Naive thymus-derived CD8-positive, alpha-beta T cell (primary cell): ENCODE data around the gene COL25A1. TPM values are rescaled to one million over a fixed set of nuclear protein-coding genes. Genes with fewer than 3 reads are reported as not detected.

Experiments used
- ATAC-seq, 2 donors: fragments of 150-1000 bp; cut with Tn5 transposase in 1 of 2; sonication (Bioruptor Pico), chemical (Tn5 transposase) in 1 of 2; 1 replicate in 1 of 2; 2 replicates in 1 of 2; pipeline ENCODE4 v1.10.0; 2021; ENCODE audit warnings: mild to moderate bottlenecking in 2 of 2, moderate library complexity in 2 of 2
- POLR2A ChIA-PET: fragments of 350-600 bp; sonication (Branson Sonifier 250); formaldehyde crosslinking; loops from one replicate; lab custom pipeline; 2021; ENCODE audit warnings: antibody characterized with exemption; lab: Charles Lee
- DNase-seq, 10 donors: peaks; one replicate each; pipeline versions ENCODE4 v3.0.0 to v3.0.0-alpha.2; 2020 to 2022
- H3K27ac Mint-ChIP-seq, 10 donors: one replicate each; pipeline ENCODE4 v1.8.0; 2020 to 2022; ENCODE audit warnings: mild to moderate bottlenecking in 10 of 10, mixed read lengths in 10 of 10, moderate library complexity in 4 of 10, inconsistent platforms in 1 of 10
- H3K27me3 Mint-ChIP-seq, 5 donors: one replicate each; pipeline ENCODE4 v1.8.0; 2021 to 2022; ENCODE audit warnings: mixed read lengths in 5 of 5
- H3K36me3 Mint-ChIP-seq, 3 donors: one replicate each; pipeline ENCODE4 v1.8.0; 2020 to 2022; ENCODE audit warnings: mixed read lengths in 3 of 3, mild to moderate bottlenecking in 2 of 3, inconsistent platforms in 1 of 3
- H3K4me1 Mint-ChIP-seq, 4 donors: one replicate each; pipeline ENCODE4 v1.8.0; 2021 to 2022; ENCODE audit warnings: mixed read lengths in 4 of 4
- H3K4me3 Mint-ChIP-seq, 10 donors: one replicate each; pipeline ENCODE4 v1.8.0; 2020 to 2022; ENCODE audit warnings: mild to moderate bottlenecking in 10 of 10, mixed read lengths in 10 of 10, moderate library complexity in 6 of 10, inconsistent platforms in 1 of 10
- H3K9me3 Mint-ChIP-seq, 9 donors: one replicate each; pipeline ENCODE4 v1.8.0; 2020 to 2022; ENCODE audit warnings: mixed read lengths in 9 of 9, mild to moderate bottlenecking in 3 of 9, inconsistent platforms in 1 of 9, moderate library complexity in 1 of 9
- polyA plus RNA-seq, 3 donors: library from polyadenylated mRNA; unstranded; fragments of 300-500 nt; fragmentation: Illumina TruSeq; gene quantifications; one replicate each; pipeline ENCODE4 v1.2.3, GENCODE V29; 2021
- total RNA-seq, 8 experiments: library from RNA in 2 of 8; stranded (reverse) in 2 of 8; gene quantifications; one replicate each; pipeline ENCODE4 v1.2.3 and lab custom pipeline; 2021 to 2026

The COL25A1 gene
- total and polyA plus RNA-seq, 5 experiments from 2014 or later = 0.10 to 1.2 TPM; not detected in 3

- POLR2A ChIA-PET = no interaction called here
These were observed 95.8 kb downstream of the COL25A1 start for GRCh38 chr4:109206620-109207019.

GRCh38 chr4:109205186-109205585 lies 97.3 kb downstream of the COL25A1 start:
- Mint-ChIP-seq H3K27me3 (peaks cover 3 to 17% (median 7%) of the 10 kb centered on the region in 5 donors), H3K27ac (no peak overlapping the region)
- POLR2A ChIA-PET = no interaction called here

More at GRCh38 chr4:109206620-109207019, 95.8 kb downstream of the COL25A1 start:
- DNase-seq (no peak), ATAC-seq (no peak)
- Mint-ChIP-seq H3K27me3 (peaks cover 0 to 8% (median 7%) of the 10 kb centered on the region in 5 donors), H3K9me3 (no peaks in the 10 kb centered on the region), H3K27ac (no peak overlapping the region), H3K36me3 (no peaks in the 10 kb centered on the region), H3K4me1 (no peaks in the 10 kb centered on the region), H3K4me3 (no peak overlapping the region)

GRCh38 chr4:109199585-109199984 lies 102.9 kb downstream of the COL25A1 start:
- no peaks in the 10 kb centered on the region for H3K4me1 Mint-ChIP-seq
- POLR2A ChIA-PET = no interaction called here
- ATAC-seq (no peak), DNase-seq (no peak)
- H3K4me3 Mint-ChIP-seq = no peak overlapping the region
- H3K36me3 Mint-ChIP-seq = no peaks in the 10 kb centered on the region
- H3K9me3 Mint-ChIP-seq = no peaks in the 10 kb centered on the region
- H3K27ac Mint-ChIP-seq = no peak overlapping the region
- peaks cover 3 to 19% (median 5%) of the 10 kb centered on the region in 5 donors for H3K27me3 Mint-ChIP-seq

More at GRCh38 chr4:109205186-109205585, 97.3 kb downstream of the COL25A1 start:
- H3K9me3 Mint-ChIP-seq = no peaks in the 10 kb centered on the region
- no peak overlapping the region for H3K4me3 Mint-ChIP-seq
- no peak for ATAC-seq
- no peak for DNase-seq
- H3K4me1 Mint-ChIP-seq = no peaks in the 10 kb centered on the region
- H3K36me3 Mint-ChIP-seq = no peaks in the 10 kb centered on the region

- Mint-ChIP-seq H3K9me3 (no peaks in the 10 kb centered on the region), H3K36me3 (no peaks in the 10 kb centered on the region), H3K4me1 (no peaks in the 10 kb centered on the region), H3K27me3 (peaks cover under 1 to 14% (median 2%) of the 10 kb centered on the region in 5 donors), H3K27ac (no peak overlapping the region), H3K4me3 (no peak overlapping the region)
- ATAC-seq (no peak), DNase-seq (no peak)
- POLR2A ChIA-PET = no interaction called here
These were observed 106.8 kb downstream of the COL25A1 start for GRCh38 chr4:109195646-109196045.

DNA sequence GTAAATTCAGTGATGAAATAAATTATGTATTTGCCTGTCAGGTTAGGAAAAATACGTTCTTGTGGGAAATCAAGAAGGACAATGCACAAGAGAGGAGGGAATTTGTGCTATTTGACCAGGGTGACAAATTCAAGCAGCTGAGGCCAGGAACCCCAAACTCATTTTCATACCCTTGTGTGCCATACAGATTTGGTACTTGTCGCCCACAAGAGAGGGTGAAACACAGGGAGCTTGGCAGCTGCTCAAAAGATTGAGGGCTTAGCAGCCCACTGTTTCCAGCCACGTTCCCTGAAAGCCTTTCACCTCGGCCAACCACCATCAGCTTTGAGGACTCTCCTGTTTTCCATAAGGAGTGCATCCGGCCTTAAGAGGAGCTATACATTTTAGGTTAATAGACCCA lies 111.2 kb downstream of the COL25A1 start:
- Mint-ChIP-seq H3K36me3 (no peaks in the 10 kb centered on the region), H3K27ac (no peak overlapping the region), H3K27me3 (peaks cover 0 to 14% (median 2%) of the 10 kb centered on the region in 5 donors), H3K9me3 (no peaks in the 10 kb centered on the region), H3K4me3 (no peak overlapping the region), H3K4me1 (no peaks in the 10 kb centered on the region)
- ATAC-seq = no peak
- POLR2A ChIA-PET = no interaction called here
- DNase-seq = no peak

DNA sequence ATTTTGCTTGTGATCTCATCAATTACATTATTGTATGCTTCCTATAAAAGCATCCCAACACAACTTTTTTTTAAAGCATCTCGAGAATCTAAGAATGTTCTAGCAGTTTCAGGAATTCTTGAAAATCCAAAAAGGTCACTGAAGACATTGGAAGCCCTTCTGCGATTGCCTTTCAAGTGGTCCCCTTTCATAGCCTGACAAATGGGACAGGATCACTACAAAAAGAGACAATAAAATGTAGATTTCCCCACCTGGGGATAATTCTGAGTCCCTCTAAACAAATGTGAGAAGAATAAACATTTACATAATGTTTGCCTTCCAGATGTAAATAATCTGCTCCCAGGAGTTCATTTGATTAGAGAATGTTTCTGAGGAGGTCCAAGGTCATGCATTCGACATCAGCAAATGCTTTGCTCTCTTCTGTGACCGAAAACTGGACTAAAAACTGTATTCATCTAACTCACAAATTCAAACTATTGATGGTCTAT lies 116.0 kb downstream of the COL25A1 start:
- ATAC-seq = no peak
- H3K27ac Mint-ChIP-seq = no peak overlapping the region
- H3K36me3 Mint-ChIP-seq = no peaks in the 10 kb centered on the region
- POLR2A ChIA-PET = no interaction called here
- peaks cover 0 to 2% (median 0%) of the 10 kb centered on the region in 9 donors for H3K9me3 Mint-ChIP-seq
- H3K4me3 Mint-ChIP-seq = no peak overlapping the region
- peaks cover 1 to 15% (median 8%) of the 10 kb centered on the region in 5 donors for H3K27me3 Mint-ChIP-seq
- H3K4me1 Mint-ChIP-seq = no peaks in the 10 kb centered on the region
- DNase-seq = no peak

GRCh38 chr4:109185951-109186350 lies 116.5 kb downstream of the COL25A1 start:
- no peak for ATAC-seq
- H3K27me3 Mint-ChIP-seq = peaks cover 1 to 15% (median 8%) of the 10 kb centered on the region in 5 donors
- H3K27ac Mint-ChIP-seq = no peak overlapping the region
- no peak for DNase-seq
- no peaks in the 10 kb centered on the region for H3K4me1 Mint-ChIP-seq
- H3K4me3 Mint-ChIP-seq = no peak overlapping the region
- POLR2A ChIA-PET = no interaction called here
- no peaks in the 10 kb centered on the region for H3K36me3 Mint-ChIP-seq
- peaks cover 0 to 2% (median 0%) of the 10 kb centered on the region in 9 donors for H3K9me3 Mint-ChIP-seq

- Mint-ChIP-seq H3K36me3 (no peaks in the 10 kb centered on the region), H3K4me1 (no peaks in the 10 kb centered on the region), H3K4me3 (no peak overlapping the region), H3K9me3 (peaks cover 0 to 2% (median 0%) of the 10 kb centered on the region in 9 donors), H3K27me3 (peaks cover 1 to 15% (median 8%) of the 10 kb centered on the region in 5 donors), H3K27ac (no peak overlapping the region)
- POLR2A ChIA-PET = no interaction called here
- no peak for DNase-seq
- no peak for ATAC-seq
These were observed 116.9 kb downstream of the COL25A1 start for GRCh38 chr4:109185548-109185947.

- Mint-ChIP-seq H3K4me1 (no peaks in the 10 kb centered on the region), H3K36me3 (no peaks in the 10 kb centered on the region), H3K4me3 (no peak overlapping the region), H3K9me3 (peaks cover 0 to 2% (median 0%) of the 10 kb centered on the region in 9 donors), H3K27me3 (peaks cover 1 to 15% (median 8%) of the 10 kb centered on the region in 5 donors), H3K27ac (no peak overlapping the region)
- DNase-seq (no peak), ATAC-seq (no peak)
- POLR2A ChIA-PET = no interaction called here
These were observed 117.9 kb downstream of the COL25A1 start for GRCh38 chr4:109184491-109184961.

- Mint-ChIP-seq H3K4me1 (no peaks in the 10 kb centered on the region), H3K4me3 (no peak overlapping the region), H3K36me3 (no peaks in the 10 kb centered on the region), H3K27me3 (peaks cover 3 to 18% (median 8%) of the 10 kb centered on the region in 5 donors), H3K9me3 (peaks cover 0 to 2% (median 0%) of the 10 kb centered on the region in 9 donors), H3K27ac (no peak overlapping the region)
- DNase-seq = no peak
- POLR2A ChIA-PET = no interaction called here
- ATAC-seq = no peak
These were observed 118.4 kb downstream of the COL25A1 start for GRCh38 chr4:109183931-109184490.

DNA sequence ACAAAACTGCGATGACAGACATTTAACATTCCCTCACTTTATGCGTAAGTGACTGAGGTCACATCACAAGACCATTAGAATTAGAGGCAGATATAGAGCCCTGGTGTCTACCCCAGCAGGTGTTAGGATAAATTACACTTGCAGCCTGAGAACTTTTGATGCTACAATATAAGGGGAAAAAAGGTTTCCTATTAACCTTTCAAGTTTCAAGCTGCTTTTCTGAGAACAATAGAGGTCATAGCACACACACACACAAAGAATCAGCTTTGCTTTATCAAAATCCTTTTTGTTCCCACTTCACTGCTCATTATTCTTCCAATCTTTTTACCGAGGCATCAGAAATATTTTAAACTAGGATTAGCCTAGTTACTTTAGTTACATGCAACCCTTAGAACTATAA lies 119.8 kb downstream of the COL25A1 start:
- no peaks in the 10 kb centered on the region for H3K4me1 Mint-ChIP-seq
- H3K4me3 Mint-ChIP-seq = no peak overlapping the region

DNA sequence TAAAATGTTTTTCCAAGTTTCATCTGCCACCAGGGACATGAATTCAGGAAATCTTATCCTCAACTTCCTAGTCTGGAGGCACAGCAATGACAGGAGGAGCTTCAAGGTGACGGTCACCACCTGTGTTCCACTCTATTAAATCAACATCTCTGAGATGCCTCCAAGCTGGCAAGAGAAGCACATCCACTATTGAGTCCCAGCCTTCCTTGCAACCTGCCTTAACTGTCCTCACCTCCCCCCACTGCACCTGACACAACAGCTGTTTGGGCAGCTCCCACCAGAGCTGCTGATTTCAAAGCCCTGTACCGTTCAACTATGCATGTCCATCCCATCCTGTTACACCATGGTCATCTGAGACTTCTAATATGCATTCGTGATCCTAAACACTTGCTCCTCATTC lies 123.4 kb downstream of the COL25A1 start:
- POLR2A ChIA-PET = no interaction called here
- Mint-ChIP-seq H3K36me3 (no peaks in the 10 kb centered on the region), H3K9me3 (no peaks in the 10 kb centered on the region), H3K4me1 (no peaks in the 10 kb centered on the region), H3K4me3 (no peak overlapping the region), H3K27me3 (peaks cover 0 to 11% (median 6%) of the 10 kb centered on the region in 5 donors), H3K27ac (no peak overlapping the region)
- ATAC-seq = no peak
- DNase-seq = no peak

More for the DNA sequence above, 119.8 kb downstream of the COL25A1 start:
- H3K27ac Mint-ChIP-seq = no peak overlapping the region
- POLR2A ChIA-PET = no interaction called here
- H3K27me3 Mint-ChIP-seq = peaks cover 5 to 13% (median 7%) of the 10 kb centered on the region in 5 donors
- ATAC-seq (no peak), DNase-seq (no peak)
- H3K36me3 Mint-ChIP-seq = no peaks in the 10 kb centered on the region
- peaks cover 0 to 2% (median 0%) of the 10 kb centered on the region in 9 donors for H3K9me3 Mint-ChIP-seq

- Mint-ChIP-seq H3K9me3 (no peaks in the 10 kb centered on the region), H3K4me3 (no peak overlapping the region), H3K36me3 (no peaks in the 10 kb centered on the region), H3K4me1 (no peaks in the 10 kb centered on the region), H3K27me3 (peaks cover 0 to 11% (median 6%) of the 10 kb centered on the region in 5 donors), H3K27ac (no peak overlapping the region)
- DNase-seq (no peak), ATAC-seq (no peak)
- POLR2A ChIA-PET = no interaction called here
These were observed 125.2 kb downstream of the COL25A1 start for GRCh38 chr4:109177096-109177810.
